HepG2 (cell line): ENCODE data around the gene RPLP2. TPM values are rescaled to one million over a fixed set of nuclear protein-coding genes. Genes with fewer than 3 reads are reported as not detected.
A peak's percentile ranks its signal among the peaks of the same experiment; 100 is the strongest.

Experiments used
- ATAC-seq: fragments of 200-7000 bp; cut with Tn5 transposase; 3 replicates; pipeline ENCODE4 v1.9.1; 2020; ENCODE audit warnings: mild to moderate bottlenecking, moderate library complexity
- BruUV-seq: library from RNA; stranded (reverse); fragments of 400-500 nt; replicated peaks from 2 replicates; lab custom pipeline; 2021; lab: Mats Ljungman, UMichigan
- CTCF ChIA-PET: fragments of 300-600 bp; formaldehyde crosslinking; extraction: SDS; loops from one replicate; lab custom pipeline; 2021; ENCODE audit warnings: low total read pairs, inconsistent platforms, low intra/inter-chr PET ratio; lab: Yijun Ruan, JAX
- POLR2A ChIA-PET: fragments of 350-600 bp; sonication (Branson Sonifier 250); formaldehyde crosslinking; loops from one replicate; lab custom pipeline; 2020; ENCODE audit warnings: antibody characterized with exemption, inconsistent platforms; lab: Yijun Ruan, JAX
- DNase-seq: peaks from one replicate; pipeline ENCODE4 v3.0.0-alpha.2; 2015; ENCODE audit warnings: low spot score
- FAIRE-seq: peaks from 3 replicates; lab custom pipeline; 2011; peaks lifted over from hg19 to GRCh38; lab: Jason Lieb, UNC
- H2AFZ ChIP-seq: one replicate; pipeline ENCODE4 v1.6.1; 2011; ENCODE audit warnings: low read length, inconsistent platforms
- H3K27ac ChIP-seq: fragments of 300-600 bp; 3 replicates; pipeline ENCODE4 v1.8.0; 2011; ENCODE audit warnings: mixed run types, mild to moderate bottlenecking, mixed read lengths, low read length, inconsistent platforms; ENCODE audit not compliant: insufficient read depth; ENCODE audit errors: extremely low read length
- H3K27me3 ChIP-seq, 2 experiments: fragments of 200-600 bp in 1 of 2; 2 replicates in 1 of 2; 3 replicates in 1 of 2; pipeline versions ENCODE4 v1.6.0 to v1.8.0; 2011; ENCODE audit warnings: low read length in 2 of 2, mild to moderate bottlenecking in 2 of 2, moderate library complexity in 2 of 2, inconsistent platforms in 1 of 2; ENCODE audit not compliant: insufficient read depth in 2 of 2, control insufficient read depth in 1 of 2
- H3K36me3 ChIP-seq, 2 experiments: fragments of 200-600 bp in 1 of 2; replicated peaks in 1 of 2; 2 replicates in 1 of 2; 3 replicates in 1 of 2; pipeline versions ENCODE4 v1.5.1 to v1.8.0; 2011; ENCODE audit warnings: low read length in 2 of 2, inconsistent platforms in 1 of 2; ENCODE audit not compliant: insufficient read depth in 2 of 2, control insufficient read depth in 1 of 2
- H3K4me1 ChIP-seq: 2 replicates; pipeline ENCODE4 v1.5.1; 2012; ENCODE audit warnings: low read length, inconsistent platforms; ENCODE audit not compliant: insufficient read depth
- H3K4me2 ChIP-seq: 2 replicates; pipeline ENCODE4 v1.6.0; 2011; ENCODE audit warnings: low read depth, low read length, inconsistent platforms
- H3K4me3 ChIP-seq, 3 experiments: fragments of 200-600 bp in 1 of 3; sonication (generic), shearing (Covaris generic) in 1 of 3; replicated peaks in 1 of 3; 2 replicates each; pipeline ENCODE4 v1.5.1; 2011 to 2016; ENCODE audit warnings: low read length in 3 of 3, inconsistent platforms in 2 of 3, low read depth in 2 of 3, mild to moderate bottlenecking in 2 of 3, control low read depth in 1 of 3, mixed read lengths in 1 of 3; ENCODE audit not compliant: insufficient read depth in 1 of 3
- H3K79me2 ChIP-seq: one replicate; pipeline ENCODE4 v1.6.1; 2011; ENCODE audit warnings: low read length, inconsistent platforms; ENCODE audit not compliant: insufficient read depth
- H3K9ac ChIP-seq: 2 replicates; pipeline ENCODE4 v1.6.0; 2011; ENCODE audit warnings: mild to moderate bottlenecking, low read depth, low read length, inconsistent platforms; ENCODE audit not compliant: insufficient read depth
- H3K9me3 ChIP-seq: 2 replicates; pipeline ENCODE4 v1.5.1; 2012; ENCODE audit warnings: mild to moderate bottlenecking, low read length
- H4K20me1 ChIP-seq: 2 replicates; pipeline ENCODE4 v1.6.0; 2011; ENCODE audit warnings: inconsistent platforms, mild to moderate bottlenecking, low read length, moderate library complexity; ENCODE audit not compliant: insufficient read depth
- CREM ChIP-seq, 2 experiments: sonication (generic) in 1 of 2; formaldehyde crosslinking in 1 of 2; IDR thresholded peaks; 2 replicates each; pipeline versions ENCODE4 v1.4.0 to v1.6.1; 2016 to 2020; ENCODE audit warnings: antibody characterized with exemption in 1 of 2, mild to moderate bottlenecking in 1 of 2, missing genetic modification reagents in 1 of 2
- ETV6 ChIP-seq: sonication (generic); formaldehyde crosslinking; conservative IDR thresholded peaks from 2 replicates; pipeline ENCODE4 v1.4.0; 2020; ENCODE audit warnings: missing genetic modification reagents
- HDAC2 ChIP-seq: sonication (generic); formaldehyde crosslinking; IDR thresholded peaks from 2 replicates; pipeline ENCODE4 v1.4.0; 2020; ENCODE audit warnings: missing genetic modification reagents
- KDM6A ChIP-seq: IDR thresholded peaks from 2 replicates; pipeline ENCODE4 v1.6.1; 2016; ENCODE audit warnings: low read depth
- PLRG1 ChIP-seq: fragments of 450-650 bp; conservative IDR thresholded peaks from 2 replicates; pipeline ENCODE4 v1.6.1; 2016
- RBFOX2 ChIP-seq: fragments of 200-400 bp; formaldehyde crosslinking; IDR thresholded peaks from 2 replicates; pipeline ENCODE4 v1.6.1; 2017; ENCODE audit warnings: low read depth, mild to moderate bottlenecking, low read length
- TP53 ChIP-seq: sonication (generic); formaldehyde crosslinking; conservative IDR thresholded peaks from 2 replicates; pipeline ENCODE4 v1.4.0; 2020; ENCODE audit warnings: missing genetic modification reagents
- ZMAT3 ChIP-seq: sonication (generic); formaldehyde crosslinking; conservative IDR thresholded peaks from 2 replicates; pipeline ENCODE4 v1.7.0; 2021; ENCODE audit warnings: missing genetic modification reagents
- ZNF75D ChIP-seq: sonication (generic); formaldehyde crosslinking; IDR thresholded peaks from 2 replicates; pipeline ENCODE4 v1.8.1; 2023; ENCODE audit warnings: missing genetic modification reagents, mild to moderate bottlenecking, borderline replicate concordance
- WGBS: methylation state at CpG from one replicate; pipeline ENCODE4 v1.1.6; 2017; ENCODE audit warnings: low lambda C conversion rate; 5-methylcytosine and 5-hydroxymethylcytosine counted together
- in situ Hi-C: cut with HindIII; loops from 2 replicates; pipeline ENCODE4 v1.10.0; 2017; ENCODE audit warnings: low pct_unique_long_range_greater_than_20kb; ENCODE audit not compliant: extremely low pct_ligation_motif_present
- intact Hi-C: fragments of 100-400 bp; cut with micrococcal nuclease; formaldehyde crosslinking; loops from one replicate; pipeline ENCODE4 v1.10.0; 2022; ENCODE audit not compliant: unreplicated experiment
- polyA plus RNA-seq, 8 experiments: library from polyadenylated mRNA; depleted of rRNA in 3 of 8; stranded (reverse) in 7 of 8; unstranded in 1 of 8; fragments of >200 nt; fragmentation: Illumina TruSeq in 4 of 8; extraction: Trizol in 4 of 8; gene quantifications; 2 replicates each; pipeline versions ENCODE4 v1.2.1 to v1.2.3, GENCODE V29; 2011 to 2016; ENCODE audit warnings: low read depth in 4 of 8, missing spikeins in 1 of 8, mixed read lengths in 1 of 8; ENCODE audit not compliant: insufficient read depth in 1 of 8
- total RNA-seq, 5 experiments: library from RNA; depleted of rRNA; stranded (reverse); fragments of >200 nt; fragmentation: Illumina TruSeq; extraction: Trizol; gene quantifications; 2 replicates each; pipeline ENCODE4 v1.2.3, GENCODE V29; 2016; ENCODE audit warnings: low read depth in 1 of 5
- TF ChIP-seq, protein P1 (sequence below): sonication (generic); formaldehyde crosslinking; IDR thresholded peaks from 2 replicates; pipeline ENCODE4 v1.4.0; 2020; ENCODE audit warnings: missing genetic modification reagents
- TF ChIP-seq, protein P2 (sequence below): sonication (generic); formaldehyde crosslinking; IDR thresholded peaks from 2 replicates; pipeline ENCODE4 v1.8.0; 2022; ENCODE audit warnings: missing genetic modification reagents, mild to moderate bottlenecking, borderline replicate concordance

Gene RPLP2
- total and polyA plus RNA-seq, 2 of the 13 experiments (the other 11 are each of a cell fraction or from before 2014, with no cell fraction given), result 978 to 2,106 TPM

DNA sequence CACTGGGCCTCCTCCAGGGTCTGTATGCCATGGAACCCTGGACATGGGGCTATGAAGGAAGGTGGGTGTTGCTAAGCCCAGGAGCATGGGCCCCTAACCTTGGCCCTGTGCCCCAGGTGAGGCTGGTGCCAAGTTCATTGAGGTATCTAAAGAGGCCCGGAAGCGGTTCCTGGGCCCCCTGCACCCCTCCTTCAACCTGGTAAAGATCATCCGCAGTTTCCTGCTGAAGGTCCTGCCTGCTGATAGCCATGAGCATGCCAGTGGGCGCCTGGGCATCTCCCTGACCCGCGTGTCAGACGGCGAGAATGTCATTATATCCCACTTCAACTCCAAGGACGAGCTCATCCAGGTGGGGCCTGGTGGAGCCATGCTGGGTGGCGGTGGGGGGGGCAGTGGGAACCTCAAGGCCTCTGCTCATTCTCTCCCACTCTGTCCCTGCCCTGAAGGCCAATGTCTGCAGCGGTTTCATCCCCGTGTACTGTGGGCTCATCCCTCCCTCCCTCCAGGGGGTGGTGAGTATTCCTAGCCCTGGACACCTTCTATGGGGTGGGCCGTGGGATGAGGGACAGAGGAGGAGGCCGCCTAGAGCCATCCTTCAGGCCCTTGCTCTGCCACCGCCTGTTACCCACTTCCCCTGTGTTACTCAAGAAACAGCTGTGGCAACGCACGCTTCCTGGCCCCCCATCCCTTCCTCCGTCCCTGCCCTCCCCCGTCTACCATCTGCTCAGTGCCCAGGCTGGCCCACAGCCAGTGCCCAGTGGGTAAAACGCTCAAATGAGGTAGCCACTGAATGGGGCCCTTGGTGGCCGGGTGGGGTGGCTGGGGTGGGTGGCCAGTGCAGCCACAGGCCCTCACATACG lies 12.0 kb downstream of the RPLP2 start (continued):
- TF ChIP-seq, protein P1, sequence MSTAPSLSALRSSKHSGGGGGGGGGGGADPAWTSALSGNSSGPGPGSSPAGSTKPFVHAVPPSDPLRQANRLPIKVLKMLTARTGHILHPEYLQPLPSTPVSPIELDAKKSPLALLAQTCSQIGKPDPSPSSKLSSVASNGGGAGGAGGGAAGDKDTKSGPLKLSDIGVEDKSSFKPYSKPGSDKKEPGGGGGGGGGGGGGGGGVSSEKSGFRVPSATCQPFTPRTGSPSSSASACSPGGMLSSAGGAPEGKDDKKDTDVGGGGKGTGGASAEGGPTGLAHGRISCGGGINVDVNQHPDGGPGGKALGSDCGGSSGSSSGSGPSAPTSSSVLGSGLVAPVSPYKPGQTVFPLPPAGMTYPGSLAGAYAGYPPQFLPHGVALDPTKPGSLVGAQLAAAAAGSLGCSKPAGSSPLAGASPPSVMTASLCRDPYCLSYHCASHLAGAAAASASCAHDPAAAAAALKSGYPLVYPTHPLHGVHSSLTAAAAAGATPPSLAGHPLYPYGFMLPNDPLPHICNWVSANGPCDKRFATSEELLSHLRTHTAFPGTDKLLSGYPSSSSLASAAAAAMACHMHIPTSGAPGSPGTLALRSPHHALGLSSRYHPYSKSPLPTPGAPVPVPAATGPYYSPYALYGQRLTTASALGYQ (CRISPR knock-in tag), result no peak
- no peak for TF ChIP-seq HDAC2 (CRISPR knock-in tag)
- TF ChIP-seq PLRG1, result no peak
- no peak for TF ChIP-seq ZMAT3 (CRISPR knock-in tag)
- TF ChIP-seq ETV6 (CRISPR knock-in tag), result no peak
- TF ChIP-seq TP53 (CRISPR knock-in tag), result no peak
- TF ChIP-seq KDM6A (CRISPR knock-in tag), result no peak
- TF ChIP-seq ZNF75D, result no peak

- Histone ChIP-seq H2AFZ (no peak overlapping the region), H3K79me2 (peaks cover 20% of the 10 kb centered on the region), H3K4me2 (no peak overlapping the region), H4K20me1 (peaks cover 20% of the 10 kb centered on the region), H3K4me3 (no peak overlapping the region), H3K4me1 (peaks cover 48% of the 10 kb centered on the region), H3K9ac (no peak overlapping the region), H3K27me3 (no peaks in the 10 kb centered on the region; a peak in 1 of 5 replicates), H3K36me3 (peaks cover 8 to 22% of the 10 kb centered on the region in 2 experiments; a peak in 4 of 5 replicates), H3K9me3 (no peaks in the 10 kb centered on the region), H3K27ac (no peak overlapping the region)
- no peak for ATAC-seq
- in situ Hi-C loops, result no loop called here
- intact Hi-C loops, result no loop called here
- no peak for DNase-seq
- TF ChIP-seq CREM (IDR thresholded peaks at IDR 0.05), result no peak
- TF ChIP-seq CREM (CRISPR knock-in tag; IDR thresholded peaks at IDR 0.05), result no peak
- TF ChIP-seq RBFOX2, result peak; percentile 67
- TF ChIP-seq, protein P2, sequence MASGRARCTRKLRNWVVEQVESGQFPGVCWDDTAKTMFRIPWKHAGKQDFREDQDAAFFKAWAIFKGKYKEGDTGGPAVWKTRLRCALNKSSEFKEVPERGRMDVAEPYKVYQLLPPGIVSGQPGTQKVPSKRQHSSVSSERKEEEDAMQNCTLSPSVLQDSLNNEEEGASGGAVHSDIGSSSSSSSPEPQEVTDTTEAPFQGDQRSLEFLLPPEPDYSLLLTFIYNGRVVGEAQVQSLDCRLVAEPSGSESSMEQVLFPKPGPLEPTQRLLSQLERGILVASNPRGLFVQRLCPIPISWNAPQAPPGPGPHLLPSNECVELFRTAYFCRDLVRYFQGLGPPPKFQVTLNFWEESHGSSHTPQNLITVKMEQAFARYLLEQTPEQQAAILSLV (CRISPR knock-in tag), result no peak
- 99% methylated on average over 21 of the region's 53 CpGs for WGBS
- CTCF ChIA-PET, result no interaction called here
- no TSS peak for BruUV-seq
- POLR2A ChIA-PET, result interaction anchor here (9.2 to 11.6 kb wide), 2 partner anchors 10 to 18 kb away, joined by 141 to 264 read pairs; partner anchors contain the start of genes CD151, CRACR2B, POLR2L and TSPAN4
- FAIRE-seq, result no peak
These were observed 13.9 kb downstream of the RPLP2 start for GRCh38 chr11:823441-824291.
